Mesothelial cell of epicardium (in vitro differentiated cells): Measurements from ENCODE around the gene AFF1. TPM values are rescaled to one million over a fixed set of nuclear protein-coding genes. Genes with fewer than 3 reads are reported as not detected.
A peak's percentile ranks its signal among the peaks of the same experiment; 100 is the strongest.

Source experiments
- DNase-seq, 2 experiments: peaks; one replicate each; pipeline ENCODE4 v3.0.0; 2021; ENCODE audit warnings: low spot score in 2 of 2; ENCODE audit not compliant: unreplicated experiment in 2 of 2
- H3K27ac Mint-ChIP-seq: 2 replicates; pipeline ENCODE4 v1.8.0; 2021; ENCODE audit warnings: mixed read lengths
- H3K27me3 Mint-ChIP-seq: 2 replicates; pipeline ENCODE4 v1.8.0; 2021; ENCODE audit warnings: low read depth, mixed read lengths
- H3K36me3 Mint-ChIP-seq: 2 replicates; pipeline ENCODE4 v1.8.0; 2021; ENCODE audit warnings: mixed read lengths
- H3K4me1 Mint-ChIP-seq: 2 replicates; pipeline ENCODE4 v1.8.0; 2021; ENCODE audit warnings: mixed read lengths
- H3K4me3 Mint-ChIP-seq: 2 replicates; pipeline ENCODE4 v1.8.0; 2021; ENCODE audit warnings: mild to moderate bottlenecking, moderate library complexity, mixed read lengths
- H3K9me3 Mint-ChIP-seq: 2 replicates; pipeline ENCODE4 v1.8.0; 2021; ENCODE audit warnings: mixed read lengths
- CTCF ChIP-seq: fragments of 200-600 bp; sonication (generic); IDR thresholded peaks from one replicate; pipeline ENCODE4 v1.5.0; 2021; ENCODE audit warnings: antibody characterized with exemption; ENCODE audit not compliant: unreplicated experiment
- total RNA-seq: library from RNA; stranded (reverse); gene quantifications from 3 replicates; pipeline ENCODE4 v1.2.1, GENCODE V29; 2021

The AFF1 gene
- total RNA-seq, 1 donor from 2014 or later, result 18.2 TPM

- no peaks in the 10 kb centered on the region for H3K36me3 Mint-ChIP-seq
- no peak overlapping the region for H3K4me3 Mint-ChIP-seq
- H3K9me3 Mint-ChIP-seq, result no peaks in the 10 kb centered on the region
- TF ChIP-seq CTCF, result no peak
- H3K27ac Mint-ChIP-seq, result no peak overlapping the region
- H3K4me1 Mint-ChIP-seq, result peaks cover 14% of the 10 kb centered on the region
- no peak for DNase-seq
- H3K27me3 Mint-ChIP-seq, result no peaks in the 10 kb centered on the region
Measured at GRCh38 chr4:86894455-86894854, 40.4 kb upstream of the AFF1 start.

GRCh38 chr4:86895692-86896488 lies 38.9 kb upstream of the AFF1 start:
- H3K27me3 Mint-ChIP-seq, result no peaks in the 10 kb centered on the region
- no peaks in the 10 kb centered on the region for H3K36me3 Mint-ChIP-seq
- H3K9me3 Mint-ChIP-seq, result no peaks in the 10 kb centered on the region
- H3K4me3 Mint-ChIP-seq, result no peak overlapping the region
- no peak for DNase-seq
- TF ChIP-seq CTCF, result peak; percentile 45
- H3K27ac Mint-ChIP-seq, result no peak overlapping the region
- H3K4me1 Mint-ChIP-seq, result peaks cover 14% of the 10 kb centered on the region

GRCh38 chr4:86896596-86896995 lies 38.2 kb upstream of the AFF1 start:
- no peaks in the 10 kb centered on the region for H3K36me3 Mint-ChIP-seq
- no peak for TF ChIP-seq CTCF
- H3K27ac Mint-ChIP-seq, result no peak overlapping the region
- no peak overlapping the region for H3K4me3 Mint-ChIP-seq
- peaks cover 7% of the 10 kb centered on the region for H3K4me1 Mint-ChIP-seq
- no peaks in the 10 kb centered on the region for H3K27me3 Mint-ChIP-seq
- H3K9me3 Mint-ChIP-seq, result peaks cover under 1% of the 10 kb centered on the region
- DNase-seq, result no peak

GRCh38 chr4:86898562-86898961 lies 36.2 kb upstream of the AFF1 start:
- H3K4me1 Mint-ChIP-seq, result no peaks in the 10 kb centered on the region
- DNase-seq, result no peak
- peaks cover 4% of the 10 kb centered on the region for H3K9me3 Mint-ChIP-seq
- H3K27ac Mint-ChIP-seq, result no peak overlapping the region
- H3K36me3 Mint-ChIP-seq, result no peaks in the 10 kb centered on the region
- no peak for TF ChIP-seq CTCF
- H3K27me3 Mint-ChIP-seq, result no peaks in the 10 kb centered on the region
- H3K4me3 Mint-ChIP-seq, result no peak overlapping the region

GRCh38 chr4:86901864-86902263 lies 32.9 kb upstream of the AFF1 start:
- no peak overlapping the region for H3K4me3 Mint-ChIP-seq
- no peak for TF ChIP-seq CTCF
- no peaks in the 10 kb centered on the region for H3K36me3 Mint-ChIP-seq
- H3K27ac Mint-ChIP-seq, result no peak overlapping the region
- no peaks in the 10 kb centered on the region for H3K4me1 Mint-ChIP-seq
- H3K9me3 Mint-ChIP-seq, result peaks cover 4% of the 10 kb centered on the region
- no peak for DNase-seq
- no peaks in the 10 kb centered on the region for H3K27me3 Mint-ChIP-seq
